ENCODE data around the gene SLMAP. TPM values are rescaled to one million over a fixed set of nuclear protein-coding genes. Genes with fewer than 3 reads are reported as not detected.

SLMAP gene
- polyA plus RNA-seq, 1 donor (not counting 4 experiments of a cell fraction or from before 2014, with no cell fraction given) = 58.0 TPM

DNA sequence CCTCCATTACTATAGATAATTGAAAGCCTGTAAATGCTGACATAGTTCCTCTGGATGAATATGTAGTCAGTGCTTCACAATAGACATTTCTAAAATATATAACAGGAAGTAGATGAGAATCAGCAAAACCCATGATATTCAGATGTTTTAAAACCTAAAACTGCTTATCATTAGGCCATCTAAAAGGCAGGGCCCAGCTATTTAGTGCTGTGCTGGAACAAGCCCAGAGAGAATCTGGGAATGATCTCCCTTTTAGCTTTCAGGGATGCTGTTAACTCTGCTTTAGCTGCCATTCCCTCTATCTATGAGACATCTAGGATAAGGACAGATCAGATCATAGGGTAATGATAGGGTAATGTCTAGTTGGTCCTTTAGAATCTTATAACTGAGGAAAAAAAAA is 106.8 kb downstream of the SLMAP start:
- DNase-seq (ENCODE audit: low read depth, low spot score) = no peak
- dilution Hi-C loops (cut with MboI; ENCODE audit: extremely low pct_ligation_motif_present, low sequenced_read_pairs) = no loop called here
- Histone ChIP-seq H3K36me3 (ENCODE audit: control insufficient read depth in 2 of 2, extremely low read depth in 1 of 2, insufficient read depth in 2 of 2, low read length in 2 of 2) (peaks cover 12 to 43% of the 10 kb centered on the region in 2 experiments), H4K20me1 (ENCODE audit: control insufficient read depth, extremely low read depth, insufficient read depth, low read length) (no peaks in the 10 kb centered on the region), H3K4me3 (ENCODE audit: control insufficient read depth in 2 of 3, extremely low read depth in 1 of 3, insufficient read depth in 2 of 3, low read depth in 1 of 3, low read length in 3 of 3) (no peak overlapping the region), H3K9ac (ENCODE audit: control insufficient read depth, extremely low read depth, insufficient read depth, low read length) (no peak overlapping the region), H2AFZ (ENCODE audit: control insufficient read depth, low read length) (no peak overlapping the region), H3K27me3 (ENCODE audit: control insufficient read depth, extremely low read depth, insufficient read depth, low read length) (no peaks in the 10 kb centered on the region), H3K9me3 (ENCODE audit: control insufficient read depth, low read depth, low read length) (no peaks in the 10 kb centered on the region), H3K4me2 (ENCODE audit: control insufficient read depth, extremely low read depth, insufficient read depth, low read depth, low read length) (no peak overlapping the region), H3K9me1 (ENCODE audit: control insufficient read depth, extremely low read depth, insufficient read depth, low read length) (peaks cover 2% of the 10 kb centered on the region), H3K79me2 (ENCODE audit: control insufficient read depth, insufficient read depth, low read length) (no peaks in the 10 kb centered on the region), H3K4me1 (ENCODE audit: control insufficient read depth, extremely low read depth, insufficient read depth, low read length) (no peaks in the 10 kb centered on the region), H3K27ac (ENCODE audit: control insufficient read depth, insufficient read depth, low read length) (no peak overlapping the region)
- no peak for FAIRE-seq
- TF ChIP-seq, protein P1, sequence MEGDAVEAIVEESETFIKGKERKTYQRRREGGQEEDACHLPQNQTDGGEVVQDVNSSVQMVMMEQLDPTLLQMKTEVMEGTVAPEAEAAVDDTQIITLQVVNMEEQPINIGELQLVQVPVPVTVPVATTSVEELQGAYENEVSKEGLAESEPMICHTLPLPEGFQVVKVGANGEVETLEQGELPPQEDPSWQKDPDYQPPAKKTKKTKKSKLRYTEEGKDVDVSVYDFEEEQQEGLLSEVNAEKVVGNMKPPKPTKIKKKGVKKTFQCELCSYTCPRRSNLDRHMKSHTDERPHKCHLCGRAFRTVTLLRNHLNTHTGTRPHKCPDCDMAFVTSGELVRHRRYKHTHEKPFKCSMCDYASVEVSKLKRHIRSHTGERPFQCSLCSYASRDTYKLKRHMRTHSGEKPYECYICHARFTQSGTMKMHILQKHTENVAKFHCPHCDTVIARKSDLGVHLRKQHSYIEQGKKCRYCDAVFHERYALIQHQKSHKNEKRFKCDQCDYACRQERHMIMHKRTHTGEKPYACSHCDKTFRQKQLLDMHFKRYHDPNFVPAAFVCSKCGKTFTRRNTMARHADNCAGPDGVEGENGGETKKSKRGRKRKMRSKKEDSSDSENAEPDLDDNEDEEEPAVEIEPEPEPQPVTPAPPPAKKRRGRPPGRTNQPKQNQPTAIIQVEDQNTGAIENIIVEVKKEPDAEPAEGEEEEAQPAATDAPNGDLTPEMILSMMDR (optimal IDR thresholded peaks at IDR 0.05 in 1 of 3, IDR thresholded peaks at IDR 0.05 in 1 of 3, conservative IDR thresholded peaks at IDR 0.05 in 1 of 3; ENCODE audit: extremely low read depth in 1 of 3, insufficient read depth in 2 of 3, low read length in 3 of 3) = no peak
- no peak for TF ChIP-seq EZH2 (IDR thresholded peaks at IDR 0.05; ENCODE audit: low read length)

DNA sequence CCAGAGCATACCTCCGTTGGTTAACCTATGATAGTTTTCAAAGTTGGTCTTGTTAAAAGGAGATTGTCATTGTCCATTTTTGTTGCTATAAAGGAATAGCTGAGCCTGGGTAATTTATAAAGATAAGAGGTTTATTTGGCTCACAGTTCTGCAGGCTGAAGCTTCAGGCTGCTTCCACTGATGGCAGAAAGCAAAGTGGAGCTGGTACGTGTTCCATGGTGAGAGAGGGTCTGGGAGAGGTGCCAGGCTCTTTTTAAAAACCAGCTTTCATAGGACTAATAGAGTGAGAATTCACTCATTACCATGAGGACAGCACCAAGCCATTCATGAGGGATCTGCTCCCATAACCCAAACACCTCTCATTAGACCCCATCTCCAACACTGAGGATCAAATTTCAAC is 107.3 kb downstream of the SLMAP start:
- Histone ChIP-seq H2AFZ (ENCODE audit: control insufficient read depth, low read length) (no peak overlapping the region), H3K9me3 (ENCODE audit: control insufficient read depth, low read depth, low read length) (no peaks in the 10 kb centered on the region), H3K27me3 (ENCODE audit: control insufficient read depth, extremely low read depth, insufficient read depth, low read length) (no peaks in the 10 kb centered on the region), H3K27ac (ENCODE audit: control insufficient read depth, insufficient read depth, low read length) (no peak overlapping the region), H3K4me1 (ENCODE audit: control insufficient read depth, extremely low read depth, insufficient read depth, low read length) (no peaks in the 10 kb centered on the region), H3K4me3 (ENCODE audit: control insufficient read depth in 2 of 3, extremely low read depth in 1 of 3, insufficient read depth in 2 of 3, low read depth in 1 of 3, low read length in 3 of 3) (no peak overlapping the region), H3K9me1 (ENCODE audit: control insufficient read depth, extremely low read depth, insufficient read depth, low read length) (peaks cover 2% of the 10 kb centered on the region), H4K20me1 (ENCODE audit: control insufficient read depth, extremely low read depth, insufficient read depth, low read length) (no peaks in the 10 kb centered on the region), H3K79me2 (ENCODE audit: control insufficient read depth, insufficient read depth, low read length) (no peaks in the 10 kb centered on the region), H3K9ac (ENCODE audit: control insufficient read depth, extremely low read depth, insufficient read depth, low read length) (no peak overlapping the region), H3K4me2 (ENCODE audit: control insufficient read depth, extremely low read depth, insufficient read depth, low read depth, low read length) (no peak overlapping the region), H3K36me3 (ENCODE audit: control insufficient read depth in 2 of 2, extremely low read depth in 1 of 2, insufficient read depth in 2 of 2, low read length in 2 of 2) (peaks cover 13 to 42% of the 10 kb centered on the region in 2 experiments)
- FAIRE-seq = no peak
- no peak for TF ChIP-seq EZH2 (IDR thresholded peaks at IDR 0.05; ENCODE audit: low read length)
- TF ChIP-seq, protein P1 (optimal IDR thresholded peaks at IDR 0.05 in 1 of 3, IDR thresholded peaks at IDR 0.05 in 1 of 3, conservative IDR thresholded peaks at IDR 0.05 in 1 of 3; ENCODE audit: extremely low read depth in 1 of 3, insufficient read depth in 2 of 3, low read length in 3 of 3) = no peak
- no peak for DNase-seq (ENCODE audit: low read depth, low spot score)
- dilution Hi-C loops (cut with MboI; ENCODE audit: extremely low pct_ligation_motif_present, low sequenced_read_pairs) = no loop called here
